Chondrocyte (in vitro differentiated cells): ENCODE data around the gene VPS13C. TPM values are rescaled to one million over a fixed set of nuclear protein-coding genes. Genes with fewer than 3 reads are reported as not detected.

Source experiments
- DNase-seq: peaks from one replicate; pipeline ENCODE4 v3.0.0; 2021; ENCODE audit warnings: mixed read lengths, low spot score
- H3K27ac Mint-ChIP-seq: one replicate; pipeline ENCODE4 v1.8.0; 2021; ENCODE audit warnings: mild to moderate bottlenecking, moderate library complexity, mixed read lengths; ENCODE audit not compliant: unreplicated experiment
- H3K27me3 Mint-ChIP-seq: 2 replicates; pipeline ENCODE4 v1.8.0; 2021; ENCODE audit warnings: low read depth, mixed read lengths
- H3K36me3 Mint-ChIP-seq: 2 replicates; pipeline ENCODE4 v1.8.0; 2021; ENCODE audit warnings: low read depth, mixed read lengths
- H3K4me1 Mint-ChIP-seq: 2 replicates; pipeline ENCODE4 v1.8.0; 2021; ENCODE audit warnings: low read depth, mild to moderate bottlenecking, mixed read lengths
- H3K4me3 Mint-ChIP-seq: one replicate; pipeline ENCODE4 v1.8.0; 2021; ENCODE audit warnings: mild to moderate bottlenecking, moderate library complexity, mixed read lengths; ENCODE audit not compliant: unreplicated experiment
- H3K9me3 Mint-ChIP-seq: 2 replicates; pipeline ENCODE4 v1.8.0; 2021; ENCODE audit warnings: low read depth, mixed read lengths
- CTCF ChIP-seq: fragments of 200-600 bp; sonication (generic); IDR thresholded peaks from 2 replicates; pipeline ENCODE4 v1.5.0; 2021; ENCODE audit warnings: antibody characterized with exemption, mild to moderate bottlenecking, moderate library complexity
- total RNA-seq: library from RNA; stranded (reverse); gene quantifications from 3 replicates; pipeline ENCODE4 v1.2.1, GENCODE V29; 2021

VPS13C gene
- total RNA-seq, 1 donor from 2014 or later, result 46.0 TPM

- H3K27me3 Mint-ChIP-seq, result no peaks in the 10 kb centered on the region
- no peak for TF ChIP-seq CTCF
- H3K4me1 Mint-ChIP-seq, result no peaks in the 10 kb centered on the region
- no peak overlapping the region for H3K4me3 Mint-ChIP-seq
- H3K27ac Mint-ChIP-seq, result no peak overlapping the region
- H3K36me3 Mint-ChIP-seq, result peaks cover 20% of the 10 kb centered on the region
- no peak for DNase-seq
- no peaks in the 10 kb centered on the region for H3K9me3 Mint-ChIP-seq
Observed at GRCh38 chr15:61851955-61852354, 208.3 kb downstream of the VPS13C start.

- TF ChIP-seq CTCF, result no peak
- no peak for DNase-seq
- H3K36me3 Mint-ChIP-seq, result peaks cover 24% of the 10 kb centered on the region
- H3K9me3 Mint-ChIP-seq, result no peaks in the 10 kb centered on the region
- no peak overlapping the region for H3K4me3 Mint-ChIP-seq
- H3K27me3 Mint-ChIP-seq, result peaks cover 8% of the 10 kb centered on the region
- H3K4me1 Mint-ChIP-seq, result no peaks in the 10 kb centered on the region
- H3K27ac Mint-ChIP-seq, result no peak overlapping the region
Observed at GRCh38 chr15:61849447-61849846, 210.8 kb downstream of the VPS13C start.

- Mint-ChIP-seq H3K36me3 (peaks cover 5% of the 10 kb centered on the region), H3K9me3 (no peaks in the 10 kb centered on the region), H3K27me3 (peaks cover 13% of the 10 kb centered on the region), H3K27ac (no peak overlapping the region), H3K4me1 (peaks cover 31% of the 10 kb centered on the region), H3K4me3 (no peak overlapping the region)
- DNase-seq, result no peak
- no peak for TF ChIP-seq CTCF
Observed at GRCh38 chr15:61841466-61841865, 218.8 kb downstream of the VPS13C start.

GRCh38 chr15:61840090-61840489 lies 220.2 kb downstream of the VPS13C start:
- DNase-seq, result no peak
- Mint-ChIP-seq H3K27ac (peak overlapping the region; percentile 52), H3K36me3 (no peaks in the 10 kb centered on the region), H3K27me3 (peaks cover 6% of the 10 kb centered on the region), H3K4me1 (peaks cover 38% of the 10 kb centered on the region), H3K9me3 (no peaks in the 10 kb centered on the region), H3K4me3 (no peak overlapping the region)
- TF ChIP-seq CTCF, result no peak

DNA sequence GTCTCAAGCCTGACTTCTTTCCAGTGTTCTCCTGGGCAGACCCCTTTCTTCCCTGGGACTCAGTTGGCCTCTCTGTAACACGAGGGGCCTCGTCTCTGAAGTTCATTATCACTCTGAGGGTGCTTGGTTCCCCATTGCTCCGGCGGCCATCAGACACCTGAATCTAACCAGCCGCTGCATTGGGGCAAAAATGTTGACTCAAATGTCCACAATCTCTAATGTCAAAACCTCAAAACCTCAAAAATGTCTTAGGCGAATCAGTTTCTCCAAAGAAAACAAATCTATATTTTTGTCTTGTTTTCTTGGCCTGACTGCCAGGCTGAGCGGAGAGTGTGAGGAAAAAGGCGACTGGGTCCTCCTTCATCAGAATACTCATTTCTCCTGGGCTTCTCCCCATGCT lies 220.7 kb downstream of the VPS13C start:
- no peak for TF ChIP-seq CTCF
- no peaks in the 10 kb centered on the region for H3K36me3 Mint-ChIP-seq
- DNase-seq, result no peak
- H3K27me3 Mint-ChIP-seq, result peaks cover 7% of the 10 kb centered on the region
- H3K27ac Mint-ChIP-seq, result peak overlapping the region; percentile 52
- H3K4me3 Mint-ChIP-seq, result no peak overlapping the region
- H3K4me1 Mint-ChIP-seq, result peaks cover 38% of the 10 kb centered on the region
- no peaks in the 10 kb centered on the region for H3K9me3 Mint-ChIP-seq
